ENCODE results near the gene CAMSAP1. TPM values are rescaled to one million over a fixed set of nuclear protein-coding genes. Genes with fewer than 3 reads are reported as not detected.
A peak's percentile ranks its signal among the peaks of the same experiment; 100 is the strongest.

The CAMSAP1 gene
- total RNA-seq, 1 donor from 2014 or later, result 34.8 TPM

GRCh38 chr9:135799261-135799660 lies 108.1 kb downstream of the CAMSAP1 start:
- Histone ChIP-seq H3K79me2 (ENCODE audit: insufficient read depth, low read length) (no peaks in the 10 kb centered on the region), H3K4me3 (ENCODE audit: insufficient read depth, low read depth, low read length) (no peak overlapping the region), H2AFZ (ENCODE audit: low read depth, low read length) (no peak overlapping the region), H3K27ac (ENCODE audit: low read depth, low read length) (no peak overlapping the region), H3K4me2 (ENCODE audit: low read length) (no peak overlapping the region), H3K9me3 (ENCODE audit: insufficient read depth, low read depth, low read length) (no peaks in the 10 kb centered on the region), H3K36me3 (ENCODE audit: insufficient read depth, low read length) (no peaks in the 10 kb centered on the region), H3K9ac (ENCODE audit: low read length) (no peak overlapping the region), H3K4me1 (ENCODE audit: insufficient read depth, low read length) (no peaks in the 10 kb centered on the region), H4K20me1 (ENCODE audit: insufficient read depth, low read length) (peaks cover 4% of the 10 kb centered on the region), H3K27me3 (ENCODE audit: insufficient read depth, low read length) (no peaks in the 10 kb centered on the region)
- peak overlapping the region; percentile 50 for H3K27ac Mint-ChIP-seq (ENCODE audit: unreplicated experiment)
- no peak overlapping the region for H3K4me3 Mint-ChIP-seq (ENCODE audit: unreplicated experiment)
- FAIRE-seq (no peak), DNase-seq (ENCODE audit: low read depth) (no peak)
- peaks cover 9% of the 10 kb centered on the region for H3K4me1 Mint-ChIP-seq (ENCODE audit: low read depth, unreplicated experiment)
- H3K27me3 Mint-ChIP-seq (ENCODE audit: low read depth, unreplicated experiment), result peaks cover 22% of the 10 kb centered on the region
- no peaks in the 10 kb centered on the region for H3K36me3 Mint-ChIP-seq (ENCODE audit: low read depth, unreplicated experiment)
- TF ChIP-seq CTCF (IDR thresholded peaks at IDR 0.05; ENCODE audit: insufficient read depth, low read depth, low read length) (no peak), EZH2 (IDR thresholded peaks at IDR 0.05; ENCODE audit: insufficient read depth, low read length) (no peak)
- peaks cover 2% of the 10 kb centered on the region for H3K9me3 Mint-ChIP-seq (ENCODE audit: unreplicated experiment)

- Histone ChIP-seq H3K9me3 (ENCODE audit: insufficient read depth, low read depth, low read length) (no peaks in the 10 kb centered on the region), H3K79me2 (ENCODE audit: insufficient read depth, low read length) (no peaks in the 10 kb centered on the region), H3K27ac (ENCODE audit: low read depth, low read length) (no peak overlapping the region), H2AFZ (ENCODE audit: low read depth, low read length) (no peak overlapping the region), H3K4me3 (ENCODE audit: insufficient read depth, low read depth, low read length) (no peak overlapping the region), H3K9ac (ENCODE audit: low read length) (no peak overlapping the region), H3K36me3 (ENCODE audit: insufficient read depth, low read length) (no peaks in the 10 kb centered on the region), H3K4me1 (ENCODE audit: insufficient read depth, low read length) (no peaks in the 10 kb centered on the region), H4K20me1 (ENCODE audit: insufficient read depth, low read length) (peaks cover 4% of the 10 kb centered on the region), H3K4me2 (ENCODE audit: low read length) (no peak overlapping the region), H3K27me3 (ENCODE audit: insufficient read depth, low read length) (no peaks in the 10 kb centered on the region)
- FAIRE-seq (no peak), DNase-seq (ENCODE audit: low read depth) (no peak)
- H3K27me3 Mint-ChIP-seq (ENCODE audit: low read depth, unreplicated experiment), result peaks cover 22% of the 10 kb centered on the region
- H3K36me3 Mint-ChIP-seq (ENCODE audit: low read depth, unreplicated experiment), result no peaks in the 10 kb centered on the region
- H3K4me3 Mint-ChIP-seq (ENCODE audit: unreplicated experiment), result no peak overlapping the region
- TF ChIP-seq CTCF (IDR thresholded peaks at IDR 0.05; ENCODE audit: insufficient read depth, low read depth, low read length) (no peak), EZH2 (IDR thresholded peaks at IDR 0.05; ENCODE audit: insufficient read depth, low read length) (no peak)
- peak overlapping the region; percentile 78 for H3K27ac Mint-ChIP-seq (ENCODE audit: unreplicated experiment)
- peaks cover 6% of the 10 kb centered on the region for H3K4me1 Mint-ChIP-seq (ENCODE audit: low read depth, unreplicated experiment)
- H3K9me3 Mint-ChIP-seq (ENCODE audit: unreplicated experiment), result peaks cover 2% of the 10 kb centered on the region
Observed at GRCh38 chr9:135798263-135798585, 109.1 kb downstream of the CAMSAP1 start.

GRCh38 chr9:135797507-135798262 lies 109.7 kb downstream of the CAMSAP1 start:
- no peak overlapping the region for H3K9ac ChIP-seq (ENCODE audit: low read length)
- FAIRE-seq (no peak), DNase-seq (ENCODE audit: low read depth) (no peak)
- Mint-ChIP-seq H3K27me3 (ENCODE audit: low read depth, unreplicated experiment) (peaks cover 22% of the 10 kb centered on the region), H3K36me3 (ENCODE audit: low read depth, unreplicated experiment) (no peaks in the 10 kb centered on the region), H3K4me1 (ENCODE audit: low read depth, unreplicated experiment) (peaks cover 2% of the 10 kb centered on the region), H3K9me3 (ENCODE audit: unreplicated experiment) (peaks cover 2% of the 10 kb centered on the region), H3K27ac (ENCODE audit: unreplicated experiment) (peak overlapping the region; percentile 58), H3K4me3 (ENCODE audit: unreplicated experiment) (no peak overlapping the region)
- no peaks in the 10 kb centered on the region for H3K79me2 ChIP-seq (ENCODE audit: insufficient read depth, low read length)
- no peaks in the 10 kb centered on the region for H3K9me3 ChIP-seq (ENCODE audit: insufficient read depth, low read depth, low read length)
- H3K4me2 ChIP-seq (ENCODE audit: low read length), result no peak overlapping the region
- H4K20me1 ChIP-seq (ENCODE audit: insufficient read depth, low read length), result peaks cover 4% of the 10 kb centered on the region
- no peak overlapping the region for H3K27ac ChIP-seq (ENCODE audit: low read depth, low read length)
- no peaks in the 10 kb centered on the region for H3K36me3 ChIP-seq (ENCODE audit: insufficient read depth, low read length)
- no peak overlapping the region for H3K4me3 ChIP-seq (ENCODE audit: insufficient read depth, low read depth, low read length)
- H3K27me3 ChIP-seq (ENCODE audit: insufficient read depth, low read length), result no peaks in the 10 kb centered on the region
- no peaks in the 10 kb centered on the region for H3K4me1 ChIP-seq (ENCODE audit: insufficient read depth, low read length)
- no peak for TF ChIP-seq EZH2 (IDR thresholded peaks at IDR 0.05; ENCODE audit: insufficient read depth, low read length)
- TF ChIP-seq CTCF (IDR thresholded peaks at IDR 0.05; ENCODE audit: insufficient read depth, low read depth, low read length), result peak; percentile 56
- H2AFZ ChIP-seq (ENCODE audit: low read depth, low read length), result peak overlapping the region; percentile 54
